OCI-LY7 (cell line): ENCODE data around the gene CHKA. TPM values are rescaled to one million over a fixed set of nuclear protein-coding genes. Genes with fewer than 3 reads are reported as not detected.

Experiments
- BruUV-seq: library from RNA; stranded (reverse); fragments of 400-500 nt; replicated peaks from 2 replicates; lab custom pipeline; 2021; lab: Mats Ljungman, UMichigan
- CTCF ChIA-PET: fragments of 300-600 bp; sonication (Branson Sonifier 250); formaldehyde crosslinking; loops from one replicate; lab custom pipeline; 2022; ENCODE audit warnings: antibody characterized with exemption; ENCODE audit not compliant: unreplicated experiment; lab: Charles Lee
- POLR2A ChIA-PET: fragments of 300-600 bp; sonication (Branson Sonifier 250); formaldehyde crosslinking; loops from one replicate; lab custom pipeline; 2022; ENCODE audit warnings: antibody characterized with exemption; lab: Charles Lee
- DNase-seq: peaks from one replicate; pipeline ENCODE4 v3.0.0-alpha.2; 2015; ENCODE audit warnings: low spot score
- H2AFZ ChIP-seq: fragments of 200-600 bp; sonication (generic), shearing (Covaris generic); 2 replicates; pipeline ENCODE4 v1.6.1; 2014; ENCODE audit warnings: mild to moderate bottlenecking, antibody characterized with exemption, low read length, moderate library complexity
- H3K27ac ChIP-seq: fragments of 200-600 bp; sonication (generic); 2 replicates; pipeline ENCODE4 v1.5.1; 2014; ENCODE audit warnings: mixed run types, low read depth, mild to moderate bottlenecking, moderate library complexity, low read length, inconsistent platforms; ENCODE audit not compliant: poor library complexity, severe bottlenecking
- H3K36me3 ChIP-seq: fragments of 200-600 bp; sonication (generic); 2 replicates; pipeline ENCODE4 v1.6.1; 2014; ENCODE audit warnings: mild to moderate bottlenecking, antibody characterized with exemption, low read length, moderate library complexity, mixed read lengths; ENCODE audit not compliant: insufficient read depth
- H3K4me1 ChIP-seq: fragments of 200-600 bp; sonication (generic); 2 replicates; pipeline ENCODE4 v1.5.1; 2014; ENCODE audit warnings: mild to moderate bottlenecking, low read length; ENCODE audit not compliant: insufficient read depth, poor library complexity, severe bottlenecking
- H3K4me2 ChIP-seq: fragments of 200-600 bp; sonication (generic); 2 replicates; pipeline ENCODE4 v1.6.1; 2014; ENCODE audit warnings: mild to moderate bottlenecking, low read length
- H3K4me3 ChIP-seq: fragments of 200-600 bp; sonication (generic); 2 replicates; pipeline ENCODE4 v1.5.1; 2014; ENCODE audit warnings: mild to moderate bottlenecking, low read depth, low read length; ENCODE audit not compliant: poor library complexity, severe bottlenecking
- H3K79me2 ChIP-seq: fragments of 200-600 bp; sonication (generic); 2 replicates; pipeline ENCODE4 v1.6.1; 2016; ENCODE audit warnings: low read depth, mild to moderate bottlenecking, low read length, moderate library complexity, mixed read lengths; ENCODE audit not compliant: insufficient read depth
- H3K9me2 ChIP-seq: fragments of 200-600 bp; sonication (generic); 2 replicates; pipeline ENCODE4 v1.6.1; 2016; ENCODE audit warnings: mild to moderate bottlenecking, low read length, mixed read lengths; ENCODE audit not compliant: insufficient read depth
- H3K9me3 ChIP-seq: fragments of 200-600 bp; sonication (generic); 2 replicates; pipeline ENCODE4 v1.6.1; 2014; ENCODE audit warnings: mild to moderate bottlenecking, mixed run types, low read length, mixed read lengths
- H4K20me1 ChIP-seq: fragments of 200-600 bp; sonication (generic); 2 replicates; pipeline ENCODE4 v1.6.1; 2014; ENCODE audit warnings: mild to moderate bottlenecking, antibody characterized with exemption, low read length, moderate library complexity, mixed read lengths; ENCODE audit not compliant: insufficient read depth
- CTCF ChIP-seq: fragments of 200-600 bp; sonication (generic); conservative IDR thresholded peaks from 2 replicates; pipeline ENCODE4 v1.5.1; 2014; ENCODE audit warnings: mild to moderate bottlenecking, antibody characterized with exemption, low read length, moderate library complexity, mixed read lengths
- EZH2phosphoT487 ChIP-seq: fragments of 200-600 bp; sonication (generic); IDR thresholded peaks from 2 replicates; pipeline ENCODE4 v1.6.1; 2018; ENCODE audit warnings: low read depth, borderline replicate concordance, mild to moderate bottlenecking, mixed run types, antibody characterized with exemption, low read length, moderate library complexity, mixed read lengths
- intact Hi-C: fragments of 100-400 bp; cut with micrococcal nuclease; formaldehyde crosslinking; loops from one replicate; pipeline ENCODE4 v1.10.0; 2022; ENCODE audit not compliant: unreplicated experiment
- total RNA-seq, 2 experiments: library from RNA; depleted of rRNA in 1 of 2; stranded (reverse); fragments of >200 nt in 1 of 2; shearing (Covaris generic) in 1 of 2; gene quantifications; 2 replicates each; pipeline ENCODE4 v1.2.3, GENCODE V29; 2014 to 2022

CHKA gene
- total RNA-seq, 2 experiments from 2014 or later, result 36.1 to 47.2 TPM

DNA sequence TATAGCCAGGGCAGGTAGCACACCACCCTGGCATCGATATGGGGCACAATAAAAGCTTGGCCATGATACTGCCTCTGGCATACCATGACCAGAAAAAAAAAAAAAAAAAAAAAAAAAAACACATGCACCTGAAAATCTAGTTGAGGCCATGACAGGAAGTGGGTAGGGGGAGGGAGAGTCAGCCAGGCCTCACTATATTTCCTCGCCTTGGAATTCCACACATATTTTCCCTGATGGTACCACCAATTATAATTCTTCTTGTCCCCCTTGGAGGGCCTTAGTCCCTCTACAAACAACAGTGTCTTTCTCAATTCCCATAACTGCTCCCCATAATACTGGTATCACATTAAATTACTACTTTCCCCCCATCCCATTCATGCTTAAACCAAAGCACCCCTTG, 12.6 kb upstream of the CHKA start:
- BruUV-seq, result no TSS peak
- CTCF ChIA-PET, result no interaction called here
- H3K79me2 ChIP-seq, result no peaks in the 10 kb centered on the region
- no peak overlapping the region for H2AFZ ChIP-seq
- peaks cover 19% of the 10 kb centered on the region; the same call in 1 of the 2 replicates for H3K9me3 ChIP-seq
- no peak for TF ChIP-seq CTCF
- TF ChIP-seq EZH2phosphoT487, result no peak
- H4K20me1 ChIP-seq, result no peaks in the 10 kb centered on the region
- POLR2A ChIA-PET, result no interaction called here
- no peaks in the 10 kb centered on the region for H3K36me3 ChIP-seq
- H3K4me3 ChIP-seq, result no peak overlapping the region
- no peaks in the 10 kb centered on the region for H3K9me2 ChIP-seq
- no peak for DNase-seq
- H3K4me1 ChIP-seq, result no peaks in the 10 kb centered on the region
- H3K27ac ChIP-seq, result no peak overlapping the region
- H3K4me2 ChIP-seq, result no peak overlapping the region
- intact Hi-C loops, result no loop called here

GRCh38 chr11:68130121-68130520, 8.9 kb upstream of the CHKA start:
- no peak for DNase-seq
- H3K4me1 ChIP-seq, result peaks cover 7% of the 10 kb centered on the region
- H4K20me1 ChIP-seq, result no peaks in the 10 kb centered on the region
- no peaks in the 10 kb centered on the region for H3K36me3 ChIP-seq
- H3K9me2 ChIP-seq, result no peaks in the 10 kb centered on the region
- POLR2A ChIA-PET, result no interaction called here
- H3K79me2 ChIP-seq, result no peaks in the 10 kb centered on the region
- TF ChIP-seq EZH2phosphoT487, result no peak
- no peak for TF ChIP-seq CTCF
- H3K4me2 ChIP-seq, result no peak overlapping the region
- H3K9me3 ChIP-seq, result peaks cover 19% of the 10 kb centered on the region; the same call in 1 of the 2 replicates
- intact Hi-C loops, result no loop called here
- no peak overlapping the region for H2AFZ ChIP-seq
- no peak overlapping the region for H3K27ac ChIP-seq
- BruUV-seq, result no TSS peak
- H3K4me3 ChIP-seq, result no peak overlapping the region
- CTCF ChIA-PET, result no interaction called here

GRCh38 chr11:68128682-68129327, 7.6 kb upstream of the CHKA start:
- BruUV-seq, result no TSS peak
- Histone ChIP-seq H3K27ac (no peak overlapping the region), H3K4me1 (peaks cover 7% of the 10 kb centered on the region), H2AFZ (no peak overlapping the region), H3K4me2 (no peak overlapping the region), H3K79me2 (no peaks in the 10 kb centered on the region), H3K4me3 (no peak overlapping the region), H3K9me3 (peaks cover 13% of the 10 kb centered on the region; the same call in 1 of the 2 replicates), H3K36me3 (no peaks in the 10 kb centered on the region), H3K9me2 (no peaks in the 10 kb centered on the region), H4K20me1 (no peaks in the 10 kb centered on the region)
- TF ChIP-seq EZH2phosphoT487 (no peak), CTCF (no peak)
- intact Hi-C loops, result no loop called here
- POLR2A ChIA-PET, result no interaction called here
- no peak for DNase-seq
- CTCF ChIA-PET, result no interaction called here
